ENCODE measurements around the gene HOXD9.

The HOXD9 gene

GRCh38 chr2:176154576-176155252 is 32.2 kb downstream of the HOXD9 start:
- TF ChIP-seq FOXP2 (optimal IDR thresholded peaks at IDR 0.05; ENCODE audit: borderline replicate concordance, extremely low read depth, extremely low read length, insufficient read depth) (no peak), SIN3A (IDR thresholded peaks at IDR 0.05; ENCODE audit: borderline replicate concordance, insufficient read depth, low read length) (no peak), TAF1 (IDR thresholded peaks at IDR 0.05; ENCODE audit: borderline replicate concordance, insufficient read depth, low read length) (no peak), POLR2AphosphoS5 (IDR thresholded peaks at IDR 0.05; ENCODE audit: low read depth, low read length) (no peak), REST (IDR thresholded peaks at IDR 0.05; ENCODE audit: insufficient read depth in 1 of 2, low read depth in 2 of 2, low read length in 2 of 2) (no peak)

- TF ChIP-seq SIN3A (IDR thresholded peaks at IDR 0.05; ENCODE audit: borderline replicate concordance, insufficient read depth, low read length): no peak
- no peak for TF ChIP-seq TAF1 (IDR thresholded peaks at IDR 0.05; ENCODE audit: borderline replicate concordance, insufficient read depth, low read length)
- no peak for TF ChIP-seq POLR2AphosphoS5 (IDR thresholded peaks at IDR 0.05; ENCODE audit: low read depth, low read length)
These were observed 33.0 kb downstream of the HOXD9 start for GRCh38 chr2:176155356-176156044.

- TF ChIP-seq POLR2AphosphoS5 (IDR thresholded peaks at IDR 0.05; ENCODE audit: low read depth, low read length) (no peak), TAF1 (IDR thresholded peaks at IDR 0.05; ENCODE audit: borderline replicate concordance, insufficient read depth, low read length) (no peak), REST (IDR thresholded peaks at IDR 0.05; ENCODE audit: insufficient read depth in 1 of 2, low read depth in 2 of 2, low read length in 2 of 2) (no peak), SIN3A (IDR thresholded peaks at IDR 0.05; ENCODE audit: borderline replicate concordance, insufficient read depth, low read length) (no peak), FOXP2 (optimal IDR thresholded peaks at IDR 0.05; ENCODE audit: borderline replicate concordance, extremely low read depth, extremely low read length, insufficient read depth) (no peak)
These were observed 33.8 kb downstream of the HOXD9 start for GRCh38 chr2:176156301-176156806.

GRCh38 chr2:176156807-176157498 is 34.4 kb downstream of the HOXD9 start, which contains the start of gene HOXD3:
Gene HOXD3 (plus strand): TSS chr2:176157307. CDS start chr2:176169115, 11,808 bp downstream.
- TF ChIP-seq FOXP2 (optimal IDR thresholded peaks at IDR 0.05; ENCODE audit: borderline replicate concordance, extremely low read depth, extremely low read length, insufficient read depth) (no peak), SIN3A (IDR thresholded peaks at IDR 0.05; ENCODE audit: borderline replicate concordance, insufficient read depth, low read length) (no peak), REST (IDR thresholded peaks at IDR 0.05; ENCODE audit: insufficient read depth in 1 of 2, low read depth in 2 of 2, low read length in 2 of 2) (no peak), POLR2AphosphoS5 (IDR thresholded peaks at IDR 0.05; ENCODE audit: low read depth, low read length) (no peak), TAF1 (IDR thresholded peaks at IDR 0.05; ENCODE audit: borderline replicate concordance, insufficient read depth, low read length) (no peak)

GRCh38 chr2:176157499-176158185 is 35.1 kb downstream of the HOXD9 start:
- TF ChIP-seq SIN3A (IDR thresholded peaks at IDR 0.05; ENCODE audit: borderline replicate concordance, insufficient read depth, low read length) (no peak), TAF1 (IDR thresholded peaks at IDR 0.05; ENCODE audit: borderline replicate concordance, insufficient read depth, low read length) (no peak), POLR2AphosphoS5 (IDR thresholded peaks at IDR 0.05; ENCODE audit: low read depth, low read length) (no peak), FOXP2 (optimal IDR thresholded peaks at IDR 0.05; ENCODE audit: borderline replicate concordance, extremely low read depth, extremely low read length, insufficient read depth) (no peak), REST (IDR thresholded peaks at IDR 0.05; ENCODE audit: insufficient read depth in 1 of 2, low read depth in 2 of 2, low read length in 2 of 2) (no peak)

Data from PFSK-1 (cell line).